GM12878 (cell line): ENCODE data around the gene PPP2R1B. TPM values are rescaled to one million over a fixed set of nuclear protein-coding genes. Genes with fewer than 3 reads are reported as not detected.

Experiments
- ATAC-seq: fragments of 200-7000 bp; cut with Tn5 transposase; 3 replicates; pipeline ENCODE4 v1.9.1; 2020; ENCODE audit warnings: mild to moderate bottlenecking, moderate library complexity
- BruUV-seq: library from RNA; stranded (reverse); fragments of 400-500 nt; replicated peaks from 2 replicates; lab custom pipeline; 2021; lab: Mats Ljungman, UMichigan
- CTCF ChIA-PET: fragments of 300-600 bp; sonication (Branson Sonifier 250); formaldehyde crosslinking; extraction: SDS; loops from one replicate; lab custom pipeline; 2021; ENCODE audit warnings: inconsistent platforms; lab: Yijun Ruan, JAX
- POLR2A ChIA-PET: fragments of 350-600 bp; formaldehyde crosslinking; extraction: SDS; loops from one replicate; lab custom pipeline; 2021; ENCODE audit warnings: inconsistent platforms; lab: Charles Lee
- RAD21 ChIA-PET: fragments of 300-600 bp; sonication (Branson Sonifier 250); formaldehyde crosslinking; loops from one replicate; lab custom pipeline; 2023; ENCODE audit warnings: antibody characterized with exemption; ENCODE audit not compliant: unreplicated experiment; lab: Charles Lee
- SMC1A ChIA-PET: fragments of 300-600 bp; sonication (Branson Sonifier 250); formaldehyde crosslinking; loops from one replicate; lab custom pipeline; 2023; ENCODE audit not compliant: unreplicated experiment, uncharacterized antibody; lab: Charles Lee
- DNase-seq: peaks from one replicate; pipeline ENCODE4 v3.0.0-alpha.2; 2011; ENCODE audit warnings: low read depth, low spot score
- FAIRE-seq: peaks from 3 replicates; lab custom pipeline; 2011; peaks lifted over from hg19 to GRCh38; lab: Jason Lieb, UNC
- H2AFZ ChIP-seq: 2 replicates; pipeline ENCODE4 v1.6.0; 2011; ENCODE audit warnings: low read depth, low read length, control low read depth; ENCODE audit not compliant: control insufficient read depth
- H3K27ac ChIP-seq: 2 replicates; pipeline ENCODE4 v1.5.1; 2011; ENCODE audit warnings: control low read depth; ENCODE audit not compliant: control insufficient read depth, insufficient read depth
- H3K27me3 ChIP-seq, 2 experiments: replicated peaks in 1 of 2; 2 replicates each; pipeline versions ENCODE4 v1.6.0 to v1.6.1; 2011; ENCODE audit warnings: low read length in 1 of 2; ENCODE audit not compliant: control insufficient read depth in 2 of 2, insufficient read depth in 2 of 2
- H3K36me3 ChIP-seq, 2 experiments: 2 replicates each; pipeline ENCODE4 v1.5.1; 2011; ENCODE audit warnings: low read length in 1 of 2; ENCODE audit not compliant: control insufficient read depth in 2 of 2, insufficient read depth in 2 of 2
- H3K4me1 ChIP-seq: 2 replicates; pipeline ENCODE4 v1.6.1; 2011; ENCODE audit warnings: mild to moderate bottlenecking, low read length, moderate library complexity, mixed read lengths; ENCODE audit not compliant: control insufficient read depth, insufficient read depth
- H3K4me2 ChIP-seq: 2 replicates; pipeline ENCODE4 v1.6.0; 2011; ENCODE audit warnings: control low read depth; ENCODE audit not compliant: control insufficient read depth, insufficient read depth
- H3K4me3 ChIP-seq: fragments of 200-600 bp; sonication (generic); 2 replicates; pipeline ENCODE4 v1.5.1; 2016
- H3K79me2 ChIP-seq: 2 replicates; pipeline ENCODE4 v1.6.0; 2011; ENCODE audit warnings: low read length; ENCODE audit not compliant: control insufficient read depth, insufficient read depth
- H3K9ac ChIP-seq: 2 replicates; pipeline ENCODE4 v1.8.0; 2011; ENCODE audit warnings: low read length, control low read depth, mixed read lengths; ENCODE audit not compliant: control insufficient read depth, insufficient read depth
- H3K9me3 ChIP-seq: replicated peaks from 3 replicates; pipeline ENCODE4 v1.5.1; 2011; ENCODE audit warnings: mild to moderate bottlenecking, low read length; ENCODE audit not compliant: control insufficient read depth, insufficient read depth
- H4K20me1 ChIP-seq: 2 replicates; pipeline ENCODE4 v1.6.0; 2011; ENCODE audit not compliant: control insufficient read depth, insufficient read depth
- BCLAF1 ChIP-seq: fragments of 450-650 bp; IDR thresholded peaks from 2 replicates; pipeline ENCODE4 v1.6.1; 2017; ENCODE audit warnings: antibody characterized with exemption, mild to moderate bottlenecking, moderate library complexity
- CBX5 ChIP-seq: sonication (generic); IDR thresholded peaks from 2 replicates; pipeline ENCODE4 v1.6.1; 2016; ENCODE audit warnings: low read depth, moderate library complexity, mild to moderate bottlenecking, inconsistent platforms
- ESRRA ChIP-seq: IDR thresholded peaks from 2 replicates; pipeline ENCODE4 v1.6.1; 2012; ENCODE audit warnings: mild to moderate bottlenecking, low read length, improper control_type of control experiment
- FOXK2 ChIP-seq: fragments of 450-650 bp; IDR thresholded peaks from 2 replicates; pipeline ENCODE4 v1.6.1; 2017; ENCODE audit warnings: mild to moderate bottlenecking, moderate library complexity
- IRF5 ChIP-seq: fragments of 450-650 bp; IDR thresholded peaks from 2 replicates; pipeline ENCODE4 v1.6.1; 2017; ENCODE audit warnings: borderline replicate concordance
- MEF2A ChIP-seq: IDR thresholded peaks from 2 replicates; pipeline ENCODE4 v1.6.1; 2011; ENCODE audit warnings: low read depth, mild to moderate bottlenecking, low read length, moderate library complexity; ENCODE audit not compliant: insufficient read depth
- MLLT1 ChIP-seq: fragments of 450-650 bp; IDR thresholded peaks from 2 replicates; pipeline ENCODE4 v1.6.1; 2016; ENCODE audit warnings: mild to moderate bottlenecking
- MTA3 ChIP-seq: IDR thresholded peaks from 2 replicates; pipeline ENCODE4 v1.6.1; 2012; ENCODE audit warnings: low read length, inconsistent platforms, borderline replicate concordance
- NR2C2 ChIP-seq: IDR thresholded peaks from 2 replicates; pipeline ENCODE4 v1.6.1; 2011; ENCODE audit warnings: borderline replicate concordance, low read depth; ENCODE audit not compliant: control insufficient read depth, insufficient read length
- RBBP5 ChIP-seq: fragments of 200-600 bp; sonication (generic); conservative IDR thresholded peaks from 2 replicates; pipeline ENCODE4 v1.6.1; 2016
- SIN3A ChIP-seq: IDR thresholded peaks from 2 replicates; pipeline ENCODE4 v1.6.1; 2012; ENCODE audit warnings: low read depth, low read length, improper control_type of control experiment
- SMAD5 ChIP-seq: IDR thresholded peaks from 2 replicates; pipeline ENCODE4 v1.6.1; 2016; ENCODE audit warnings: antibody characterized with exemption, low read depth
- SREBF1 ChIP-seq: IDR thresholded peaks from 2 replicates; pipeline ENCODE4 v1.6.1; 2012; ENCODE audit warnings: mild to moderate bottlenecking, low read length
- ZZZ3 ChIP-seq: IDR thresholded peaks from 2 replicates; pipeline ENCODE4 v1.6.1; 2011; ENCODE audit warnings: low read depth; ENCODE audit not compliant: control insufficient read depth, insufficient read length
- WGBS: methylation state at CpG from one replicate; pipeline ENCODE4 v1.1.6; 2016; ENCODE audit warnings: low lambda C conversion rate; ENCODE audit not compliant: insufficient replicate concordance, insufficient coverage; ENCODE audit errors: missing lambda C conversion rate; 5-methylcytosine and 5-hydroxymethylcytosine counted together
- in situ Hi-C: fragments of 300-500 bp; cut with MboI; formaldehyde crosslinking; loops from 9 replicates; pipeline ENCODE4 v1.14.3; 2018; ENCODE audit warnings: mixed read lengths
- intact Hi-C: fragments of 100-400 bp; cut with micrococcal nuclease; formaldehyde crosslinking; loops from one replicate; pipeline ENCODE4 v1.14.2; 2022; ENCODE audit not compliant: unreplicated experiment
- polyA plus RNA-seq, 11 experiments: library from polyadenylated mRNA; depleted of rRNA in 4 of 11; unstranded in 6 of 11; stranded (reverse) in 5 of 11; fragments of >200 nt; fragmentation: Nextera tagmentation in 4 of 11; fragmentation: Illumina TruSeq in 1 of 11; extraction: Ambion mirVana in 4 of 11; extraction: Trizol in 1 of 11; gene quantifications; 1 replicate in 1 of 11; 2 replicates in 10 of 11; pipeline versions ENCODE4 v1.2.1 to v1.2.3, GENCODE V29; 2011 to 2016; ENCODE audit warnings: inconsistent platforms in 2 of 11, missing spikeins in 2 of 11, low read depth in 1 of 11
- total RNA-seq, 4 experiments: library from RNA; depleted of rRNA in 3 of 4; stranded (reverse); fragments of >200 nt in 3 of 4; fragmentation: Illumina TruSeq in 1 of 4; extraction: Trizol in 1 of 4; gene quantifications; 2 replicates each; pipeline versions ENCODE4 v1.2.1 to v1.2.3, GENCODE V29; 2013 to 2021

Gene PPP2R1B
- total and polyA plus RNA-seq, 10 of the 15 experiments (the other 5 are each of a cell fraction or from before 2014, with no cell fraction given), result 26.6 to 68.2 (median 35.7) TPM

- H3K4me1 ChIP-seq, result no peaks in the 10 kb centered on the region
- FAIRE-seq (no peak), DNase-seq (no peak), ATAC-seq (no peak)
- in situ Hi-C loops (no loop called here), intact Hi-C loops (no loop called here)
- RAD21 ChIA-PET, result interaction anchor here (1.3 kb wide), 1 partner anchor 18 kb away, joined by 4 read pairs; no protein-coding TSS in a partner anchor
- SMC1A ChIA-PET, result interaction anchor here (0.6 to 2.5 kb wide), 8 partner anchors 9 to 191 kb away, joined by 3 to 19 read pairs (median 5); no protein-coding TSS in a partner anchor
- H3K36me3 ChIP-seq, result peaks cover 2% of the 10 kb centered on the region in 2 experiments; a peak in 3 of 4 replicates
- no peak overlapping the region for H3K9ac ChIP-seq
- no TSS peak for BruUV-seq
- H3K4me3 ChIP-seq, result no peak overlapping the region
- no peak for TF ChIP-seq ESRRA
- no peak for TF ChIP-seq FOXK2
- TF ChIP-seq RBBP5, result no peak
- no peak for TF ChIP-seq CBX5
- no peak for TF ChIP-seq BCLAF1
- no peak for TF ChIP-seq MLLT1
- TF ChIP-seq SIN3A, result no peak
- no peak for TF ChIP-seq IRF5
- TF ChIP-seq SMAD5, result no peak
- no peak for TF ChIP-seq NR2C2
- TF ChIP-seq SREBF1, result no peak
- TF ChIP-seq MTA3, result no peak
- no peak for TF ChIP-seq MEF2A
- TF ChIP-seq ZZZ3, result no peak
- no peak overlapping the region for H3K27ac ChIP-seq
- CTCF ChIA-PET, result interaction anchor here (1.1 to 6.3 kb wide), 4 partner anchors 10 to 46 kb away, joined by 3 to 31 read pairs (median 8); no protein-coding TSS in a partner anchor
- no peaks in the 10 kb centered on the region for H3K79me2 ChIP-seq
- no peaks in the 10 kb centered on the region for H4K20me1 ChIP-seq
- H3K27me3 ChIP-seq, result no peaks in the 10 kb centered on the region
- 97% methylated on average over 7 of the region's 7 CpGs for WGBS
- peaks cover 6% of the 10 kb centered on the region; the same call in 1 of the 3 replicates for H3K9me3 ChIP-seq
- POLR2A ChIA-PET, result no interaction called here
- no peak overlapping the region for H2AFZ ChIP-seq
- H3K4me2 ChIP-seq, result no peak overlapping the region
Measured at GRCh38 chr11:111795334-111795985, 29.3 kb upstream of the PPP2R1B start.
